Suprapubic skin (tissue), 4 donors: ENCODE results near the gene DNMT3A. TPM values are rescaled to one million over a fixed set of nuclear protein-coding genes. Genes with fewer than 3 reads are reported as not detected.

Experiments used
- DNase-seq, 2 donors: peaks; one replicate each; pipeline ENCODE4 v3.0.0-alpha.2; 2019; ENCODE audit warnings: low spot score in 2 of 2
- H3K27ac ChIP-seq: fragments of 200-600 bp; sonication (generic); one replicate; pipeline ENCODE4 v1.5.1; 2019
- H3K27me3 ChIP-seq: fragments of 200-600 bp; sonication (generic); one replicate; pipeline ENCODE4 v1.5.1; 2019
- H3K36me3 ChIP-seq: fragments of 200-600 bp; sonication (generic); one replicate; pipeline ENCODE4 v1.5.1; 2019
- H3K4me1 ChIP-seq: fragments of 200-600 bp; sonication (generic); one replicate; pipeline ENCODE4 v1.5.1; 2019
- H3K4me3 ChIP-seq: fragments of 200-600 bp; sonication (generic); one replicate; pipeline ENCODE4 v1.5.1; 2019; ENCODE audit warnings: mild to moderate bottlenecking
- H3K9me3 ChIP-seq: fragments of 200-600 bp; sonication (generic); one replicate; pipeline ENCODE4 v1.5.1; 2019
- EP300 ChIP-seq: sonication (generic); formaldehyde crosslinking; IDR thresholded peaks from one replicate; pipeline ENCODE4 v1.6.1; 2017; ENCODE audit warnings: antibody characterized with exemption
- POLR2A ChIP-seq, 2 donors: fragments of 450-650 bp; IDR thresholded peaks; one replicate each; pipeline ENCODE4 v1.6.1; 2017; ENCODE audit warnings: antibody characterized with exemption in 2 of 2, mild to moderate bottlenecking in 2 of 2, moderate library complexity in 2 of 2
- POLR2AphosphoS5 ChIP-seq, 3 donors: sonication (generic); formaldehyde crosslinking; IDR thresholded peaks; one replicate each; pipeline ENCODE4 v1.6.1; 2017; ENCODE audit warnings: antibody characterized with exemption in 3 of 3
- WGBS: methylation state at CpG from one replicate; pipeline ENCODE4 v1.1.5; 2018; 5-methylcytosine and 5-hydroxymethylcytosine counted together
- total RNA-seq, 4 donors: library from RNA; depleted of rRNA; stranded (reverse); fragments of >200 nt; gene quantifications; one replicate each; pipeline ENCODE4 v1.1.0, GENCODE V29; 2016
- TF ChIP-seq, protein P1 (sequence below), 2 donors: fragments of 200-600 bp in 1 of 2; fragments of 450-650 bp in 1 of 2; sonication (generic) in 1 of 2; IDR thresholded peaks; one replicate each; pipeline ENCODE4 v1.5.1; 2016 to 2019; ENCODE audit warnings: antibody characterized with exemption in 2 of 2, mild to moderate bottlenecking in 1 of 2, moderate library complexity in 1 of 2

DNMT3A gene
- total RNA-seq, 4 donors from 2014 or later = 4.0 to 12.8 (median 9.5) TPM

DNA sequence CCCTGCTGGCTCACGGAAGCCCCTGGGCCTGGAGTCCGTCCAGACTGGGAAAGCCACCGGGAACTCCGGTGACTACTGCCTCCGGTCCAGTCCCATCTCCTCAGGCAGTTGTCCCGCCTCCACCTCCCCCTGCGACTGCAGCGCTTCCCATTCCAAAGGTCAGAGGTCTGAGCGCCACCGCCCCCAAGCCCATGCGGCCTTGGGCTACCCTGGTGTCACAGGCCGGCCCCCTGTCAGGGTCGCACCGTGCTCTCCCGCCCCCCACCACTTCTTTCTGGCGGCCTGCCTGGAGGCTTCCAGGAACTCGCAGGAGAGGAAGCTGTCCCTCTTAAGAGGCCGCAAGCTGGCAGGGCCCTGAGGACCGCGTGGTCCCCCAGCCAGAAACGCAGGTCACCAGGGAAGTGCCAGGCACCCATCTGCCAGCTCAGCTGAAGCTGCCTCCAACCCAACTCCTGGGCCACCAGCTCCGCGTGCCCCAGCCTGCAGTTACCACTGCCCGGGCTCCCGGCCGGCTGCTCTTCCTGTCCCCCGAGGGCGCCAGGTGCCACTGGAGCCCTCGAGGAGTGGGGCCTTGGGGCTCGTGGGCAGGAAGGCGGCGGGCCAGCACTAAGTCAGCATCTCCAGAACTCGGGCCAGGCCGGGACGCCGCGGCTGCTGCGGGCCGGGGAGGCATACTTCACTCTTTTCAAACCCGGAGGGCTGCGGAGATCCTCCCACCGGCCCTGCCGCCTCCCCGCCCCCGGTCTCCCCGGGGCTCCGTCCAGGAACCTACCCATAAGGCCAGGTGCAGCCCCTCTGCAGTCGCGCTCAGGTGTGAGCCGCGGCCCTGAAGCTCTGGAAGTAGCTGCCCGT lies 90.1 kb downstream of the DNMT3A start:
- no peaks in the 10 kb centered on the region for H3K27me3 ChIP-seq
- TF ChIP-seq, protein P1, sequence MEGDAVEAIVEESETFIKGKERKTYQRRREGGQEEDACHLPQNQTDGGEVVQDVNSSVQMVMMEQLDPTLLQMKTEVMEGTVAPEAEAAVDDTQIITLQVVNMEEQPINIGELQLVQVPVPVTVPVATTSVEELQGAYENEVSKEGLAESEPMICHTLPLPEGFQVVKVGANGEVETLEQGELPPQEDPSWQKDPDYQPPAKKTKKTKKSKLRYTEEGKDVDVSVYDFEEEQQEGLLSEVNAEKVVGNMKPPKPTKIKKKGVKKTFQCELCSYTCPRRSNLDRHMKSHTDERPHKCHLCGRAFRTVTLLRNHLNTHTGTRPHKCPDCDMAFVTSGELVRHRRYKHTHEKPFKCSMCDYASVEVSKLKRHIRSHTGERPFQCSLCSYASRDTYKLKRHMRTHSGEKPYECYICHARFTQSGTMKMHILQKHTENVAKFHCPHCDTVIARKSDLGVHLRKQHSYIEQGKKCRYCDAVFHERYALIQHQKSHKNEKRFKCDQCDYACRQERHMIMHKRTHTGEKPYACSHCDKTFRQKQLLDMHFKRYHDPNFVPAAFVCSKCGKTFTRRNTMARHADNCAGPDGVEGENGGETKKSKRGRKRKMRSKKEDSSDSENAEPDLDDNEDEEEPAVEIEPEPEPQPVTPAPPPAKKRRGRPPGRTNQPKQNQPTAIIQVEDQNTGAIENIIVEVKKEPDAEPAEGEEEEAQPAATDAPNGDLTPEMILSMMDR (IDR thresholded peaks at IDR 0.05) = no peak
- TF ChIP-seq POLR2AphosphoS5 (IDR thresholded peaks at IDR 0.05) (no peak), EP300 (no peak), POLR2A (IDR thresholded peaks at IDR 0.05) (no peak)
- H3K27ac ChIP-seq = peak overlapping the region; percentile 68
- 9% methylated on average over 14 of the region's 52 CpGs for WGBS
- peaks cover 21% of the 10 kb centered on the region for H3K4me1 ChIP-seq
- peaks cover 34% of the 10 kb centered on the region for H3K36me3 ChIP-seq
- no peaks in the 10 kb centered on the region for H3K9me3 ChIP-seq
- no peak for DNase-seq
- peak overlapping the region; percentile 67 for H3K4me3 ChIP-seq

DNA sequence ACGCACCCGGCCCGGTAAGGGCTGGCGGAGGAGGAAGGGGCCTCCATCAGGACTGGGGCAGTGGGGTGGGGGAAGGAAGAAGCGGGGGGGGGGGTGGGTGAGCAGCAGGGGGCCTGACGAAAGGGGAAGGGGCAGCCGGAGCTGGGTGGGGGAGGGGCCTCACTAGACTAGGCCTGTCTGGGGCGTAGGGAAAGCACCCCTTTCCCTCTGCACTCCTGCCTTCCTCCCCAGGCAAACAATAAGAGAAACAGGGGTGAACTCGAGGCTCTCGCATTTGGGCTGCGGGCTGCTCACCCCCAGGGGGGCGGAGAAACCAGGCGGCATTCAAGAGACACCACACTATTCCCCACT lies 90.7 kb downstream of the DNMT3A start:
- Histone ChIP-seq H3K36me3 (peaks cover 36% of the 10 kb centered on the region), H3K4me3 (peak overlapping the region; percentile 67), H3K4me1 (peaks cover 21% of the 10 kb centered on the region), H3K27me3 (no peaks in the 10 kb centered on the region), H3K27ac (peak overlapping the region; percentile 68), H3K9me3 (no peaks in the 10 kb centered on the region)
- WGBS = 64% methylated on average over 11 of the region's 13 CpGs
- no peak for DNase-seq
- TF ChIP-seq EP300 (no peak), POLR2AphosphoS5 (IDR thresholded peaks at IDR 0.05) (no peak), POLR2A (IDR thresholded peaks at IDR 0.05) (no peak)
- TF ChIP-seq, protein P1 (IDR thresholded peaks at IDR 0.05) = no peak

DNA sequence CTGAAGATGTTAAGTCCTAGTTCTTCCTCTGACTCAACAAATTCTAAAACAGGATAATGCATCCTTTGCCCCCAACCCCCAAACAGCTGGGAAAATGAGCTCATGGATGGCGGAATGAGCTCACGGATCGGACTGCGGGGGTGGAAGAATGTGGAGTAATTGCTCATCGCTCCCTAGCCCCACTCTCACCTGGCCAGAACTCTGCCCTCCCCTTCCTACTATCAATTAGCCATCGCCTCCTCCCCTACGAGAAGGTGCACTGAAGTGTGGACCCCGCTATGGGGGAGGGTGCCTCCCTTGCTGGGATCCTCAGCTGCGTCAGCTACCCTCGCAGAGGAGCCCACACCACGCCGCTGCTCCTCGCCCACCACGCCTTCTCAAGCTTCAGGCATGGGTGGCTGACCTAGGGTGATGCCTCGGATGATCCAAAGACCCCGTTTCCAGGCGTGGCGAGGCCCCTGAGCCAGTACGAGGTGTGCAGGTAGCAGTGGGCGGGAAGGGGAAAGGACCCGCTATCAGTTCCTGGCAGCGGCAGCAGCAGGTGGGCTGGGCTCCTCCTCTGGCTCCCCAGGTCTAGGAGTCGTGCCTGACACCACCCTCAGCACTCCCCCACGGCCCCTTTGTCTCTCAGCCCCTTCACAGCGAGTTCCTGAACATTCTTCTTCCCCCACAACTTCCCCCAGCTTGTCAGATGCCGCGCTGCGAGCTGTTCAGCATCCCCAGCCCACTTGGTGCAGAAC lies 91.2 kb downstream of the DNMT3A start:
- Histone ChIP-seq H3K9me3 (no peaks in the 10 kb centered on the region), H3K27me3 (no peaks in the 10 kb centered on the region), H3K36me3 (peaks cover 37% of the 10 kb centered on the region), H3K27ac (no peak overlapping the region), H3K4me1 (peaks cover 21% of the 10 kb centered on the region), H3K4me3 (no peak overlapping the region)
- no peak for TF ChIP-seq EP300
- no peak for TF ChIP-seq POLR2AphosphoS5 (IDR thresholded peaks at IDR 0.05)
- TF ChIP-seq POLR2A (IDR thresholded peaks at IDR 0.05) = no peak
- WGBS = 77% methylated on average over 26 of the region's 28 CpGs
- no peak for DNase-seq

DNA sequence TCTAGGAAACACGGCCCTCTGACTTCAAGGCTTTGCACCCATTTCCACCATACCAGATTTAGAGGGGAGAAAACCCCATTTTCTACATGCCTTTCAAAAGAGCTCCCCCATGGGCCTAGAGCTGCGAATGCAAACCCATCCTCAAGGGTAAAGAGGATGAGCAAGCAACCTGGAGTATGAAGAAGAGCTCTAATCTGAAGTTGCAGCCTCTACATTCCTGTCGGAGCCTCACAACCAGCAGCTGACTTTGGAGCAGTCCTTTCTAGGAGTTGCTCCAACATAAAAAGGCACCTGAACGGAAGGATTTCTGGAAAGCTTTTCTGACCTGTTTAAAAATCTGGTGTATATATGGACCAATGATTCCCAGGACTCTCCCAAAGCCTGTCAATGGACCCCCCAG lies 91.9 kb downstream of the DNMT3A start:
- 84% methylated on average over 4 of the region's 4 CpGs for WGBS
- H3K27me3 ChIP-seq = no peaks in the 10 kb centered on the region
- no peak for DNase-seq

DNA sequence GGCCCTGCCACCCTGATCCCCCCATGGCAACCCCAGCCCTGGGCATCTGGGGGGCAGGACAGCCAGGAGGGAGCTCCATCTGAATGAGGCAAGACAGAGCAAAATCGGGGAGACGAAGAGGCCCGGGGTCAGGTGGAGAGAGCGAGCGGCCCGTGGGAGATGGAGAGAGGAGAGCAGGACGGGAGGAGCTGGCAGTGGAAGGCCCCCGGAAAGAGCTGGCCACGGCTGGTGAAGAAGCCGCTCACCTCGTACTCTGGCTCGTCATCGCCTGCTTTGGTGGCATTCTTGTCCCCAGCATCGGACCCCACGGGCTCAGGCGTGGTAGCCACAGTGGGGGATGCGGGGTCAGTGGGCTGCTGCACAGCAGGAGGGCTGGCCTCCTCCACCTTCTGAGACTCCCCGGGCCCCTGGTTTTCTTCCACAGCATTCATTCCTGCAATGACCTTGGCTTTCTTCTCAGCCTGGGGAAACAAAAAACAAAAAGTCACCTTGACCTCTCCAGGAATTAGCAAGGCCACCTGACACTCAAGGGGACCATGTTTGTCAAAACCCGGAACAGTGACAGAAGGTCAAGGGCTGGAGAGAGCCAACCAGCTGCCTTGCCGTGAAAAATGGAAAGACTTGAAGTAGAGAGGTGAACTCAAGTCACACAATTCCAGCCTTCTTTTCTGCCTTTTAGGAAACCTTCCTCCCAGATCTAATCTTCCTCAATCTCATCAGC lies 93.8 kb downstream of the DNMT3A start:
- 96% methylated on average over 20 of the region's 20 CpGs for WGBS
- DNase-seq = no peak
- TF ChIP-seq POLR2A (IDR thresholded peaks at IDR 0.05) (no peak), POLR2AphosphoS5 (IDR thresholded peaks at IDR 0.05) (no peak), EP300 (no peak)
- TF ChIP-seq, protein P1 (IDR thresholded peaks at IDR 0.05) = no peak

More for the DNA sequence above, 91.9 kb downstream of the DNMT3A start:
- H3K36me3 ChIP-seq = peaks cover 40% of the 10 kb centered on the region
- TF ChIP-seq EP300 (no peak), POLR2A (IDR thresholded peaks at IDR 0.05) (no peak), POLR2AphosphoS5 (IDR thresholded peaks at IDR 0.05) (no peak)
- TF ChIP-seq, protein P1 (IDR thresholded peaks at IDR 0.05) = no peak
- peaks cover 21% of the 10 kb centered on the region for H3K4me1 ChIP-seq
- H3K27ac ChIP-seq = no peak overlapping the region
- no peaks in the 10 kb centered on the region for H3K9me3 ChIP-seq
- H3K4me3 ChIP-seq = no peak overlapping the region

More for the DNA sequence above, 93.8 kb downstream of the DNMT3A start:
- Histone ChIP-seq H3K4me3 (no peak overlapping the region), H3K4me1 (peaks cover 21% of the 10 kb centered on the region), H3K9me3 (no peaks in the 10 kb centered on the region), H3K27me3 (no peaks in the 10 kb centered on the region), H3K27ac (no peak overlapping the region), H3K36me3 (peaks cover 53% of the 10 kb centered on the region)
